ENCODE measurements around the gene SNCA.

The SNCA gene

GRCh38 chr4:89839558-89839957, 2.6 kb upstream of the SNCA start:
- Histone ChIP-seq H3K36me3 (ENCODE audit: control insufficient read depth, insufficient read depth, low read length) (peaks cover 1% of the 10 kb centered on the region), H3K9me3 (ENCODE audit: control insufficient read depth, low read length) (no peaks in the 10 kb centered on the region), H3K27ac (ENCODE audit: low read depth, low read length, severe bottlenecking) (no peak overlapping the region), H3K4me1 (ENCODE audit: control insufficient read depth, insufficient read depth, low read length, poor library complexity, severe bottlenecking) (peaks cover 6% of the 10 kb centered on the region), H3K4me3 (ENCODE audit: extremely low read depth, insufficient read depth, low read length, poor library complexity, severe bottlenecking) (no peak overlapping the region)
- WGBS, 2 experiments (ENCODE audit: insufficient coverage in 2 of 2): no CpG with 5 or more reads among the region's 1 CpG

- WGBS, 2 experiments (ENCODE audit: insufficient coverage in 2 of 2): 2 to 5% methylated on average over 4 to 6 of the region's 8 CpGs
- Histone ChIP-seq H3K4me1 (ENCODE audit: control insufficient read depth, insufficient read depth, low read length, poor library complexity, severe bottlenecking) (peaks cover 6% of the 10 kb centered on the region), H3K9me3 (ENCODE audit: control insufficient read depth, low read length) (no peaks in the 10 kb centered on the region), H3K36me3 (ENCODE audit: control insufficient read depth, insufficient read depth, low read length) (peaks cover 11% of the 10 kb centered on the region), H3K27ac (ENCODE audit: low read depth, low read length, severe bottlenecking) (peak overlapping the region; percentile 67), H3K4me3 (ENCODE audit: extremely low read depth, insufficient read depth, low read length, poor library complexity, severe bottlenecking) (peak overlapping the region; percentile 60)
Observed at GRCh38 chr4:89837993-89838390, 1.0 kb upstream of the SNCA start.

DNA sequence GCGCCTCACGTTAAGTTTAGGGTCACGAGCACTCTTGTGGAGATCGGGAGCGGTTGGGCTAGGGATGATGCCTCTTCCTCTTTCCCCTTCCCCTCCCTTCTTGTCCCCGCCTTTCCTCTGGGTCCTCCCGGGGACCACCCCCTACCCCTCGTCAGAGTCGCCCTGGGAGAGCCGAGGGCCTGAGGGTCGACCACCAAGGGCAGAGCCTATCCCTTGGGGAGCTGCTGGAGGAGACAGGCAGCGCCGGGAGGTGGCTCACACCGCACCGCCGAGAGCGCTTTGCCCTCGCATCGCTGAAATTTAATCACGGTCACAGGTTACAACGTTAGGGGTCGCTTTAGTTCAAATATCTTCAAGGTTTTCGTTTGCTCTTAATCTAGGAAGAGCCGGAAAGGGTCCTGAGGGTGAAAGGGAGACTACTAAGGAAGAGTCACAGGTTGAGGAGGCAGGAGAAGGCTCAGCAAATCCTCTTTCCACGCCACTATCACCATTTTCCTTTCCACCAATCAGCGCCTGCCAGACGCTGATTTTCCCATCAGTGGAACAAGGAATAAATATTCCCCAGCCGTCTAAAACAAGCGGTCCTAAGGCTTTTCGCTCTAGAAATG, 528 bp upstream of the SNCA start:
- H3K4me3 ChIP-seq (ENCODE audit: extremely low read depth, insufficient read depth, low read length, poor library complexity, severe bottlenecking): peak overlapping the region; percentile 60
- no peaks in the 10 kb centered on the region for H3K9me3 ChIP-seq (ENCODE audit: control insufficient read depth, low read length)
- peaks cover 13% of the 10 kb centered on the region for H3K36me3 ChIP-seq (ENCODE audit: control insufficient read depth, insufficient read depth, low read length)
- peaks cover 6% of the 10 kb centered on the region for H3K4me1 ChIP-seq (ENCODE audit: control insufficient read depth, insufficient read depth, low read length, poor library complexity, severe bottlenecking)
- peak overlapping the region; percentile 67 for H3K27ac ChIP-seq (ENCODE audit: low read depth, low read length, severe bottlenecking)
- WGBS, 2 experiments (ENCODE audit: insufficient coverage in 2 of 2): 0 to 2% methylated on average over 16 to 22 of the region's 30 CpGs

GRCh38 chr4:89836031-89836745, 773 bp downstream of the SNCA start:
- Histone ChIP-seq H3K27ac (ENCODE audit: low read depth, low read length, severe bottlenecking) (no peak overlapping the region), H3K4me1 (ENCODE audit: control insufficient read depth, insufficient read depth, low read length, poor library complexity, severe bottlenecking) (peaks cover 6% of the 10 kb centered on the region), H3K4me3 (ENCODE audit: extremely low read depth, insufficient read depth, low read length, poor library complexity, severe bottlenecking) (peak overlapping the region; percentile 60), H3K9me3 (ENCODE audit: control insufficient read depth, low read length) (no peaks in the 10 kb centered on the region), H3K36me3 (ENCODE audit: control insufficient read depth, insufficient read depth, low read length) (peaks cover 24% of the 10 kb centered on the region)
- WGBS, 2 experiments (ENCODE audit: insufficient coverage in 2 of 2): 18 to 22% methylated on average over 17 to 22 of the region's 33 CpGs

- 90% methylated on average over 1 of the region's 1 CpG; no CpG with 5 or more reads in 1 of the 2 experiments for WGBS, 2 experiments (ENCODE audit: insufficient coverage in 2 of 2)
- Histone ChIP-seq H3K27ac (ENCODE audit: low read depth, low read length, severe bottlenecking) (no peak overlapping the region), H3K36me3 (ENCODE audit: control insufficient read depth, insufficient read depth, low read length) (peaks cover 28% of the 10 kb centered on the region), H3K4me3 (ENCODE audit: extremely low read depth, insufficient read depth, low read length, poor library complexity, severe bottlenecking) (peak overlapping the region; percentile 60), H3K9me3 (ENCODE audit: control insufficient read depth, low read length) (no peaks in the 10 kb centered on the region), H3K4me1 (ENCODE audit: control insufficient read depth, insufficient read depth, low read length, poor library complexity, severe bottlenecking) (peaks cover 6% of the 10 kb centered on the region)
Observed at GRCh38 chr4:89835413-89835812, 1.5 kb downstream of the SNCA start.

- H3K36me3 ChIP-seq (ENCODE audit: control insufficient read depth, insufficient read depth, low read length): peaks cover 28% of the 10 kb centered on the region
- no peak overlapping the region for H3K27ac ChIP-seq (ENCODE audit: low read depth, low read length, severe bottlenecking)
- no peaks in the 10 kb centered on the region for H3K9me3 ChIP-seq (ENCODE audit: control insufficient read depth, low read length)
- H3K4me1 ChIP-seq (ENCODE audit: control insufficient read depth, insufficient read depth, low read length, poor library complexity, severe bottlenecking): peaks cover 6% of the 10 kb centered on the region
- H3K4me3 ChIP-seq (ENCODE audit: extremely low read depth, insufficient read depth, low read length, poor library complexity, severe bottlenecking): no peak overlapping the region
- no CpG with 5 or more reads among the region's 1 CpG for WGBS, 2 experiments (ENCODE audit: insufficient coverage in 2 of 2)
Observed at GRCh38 chr4:89834486-89835209, 2.3 kb downstream of the SNCA start.

DNA sequence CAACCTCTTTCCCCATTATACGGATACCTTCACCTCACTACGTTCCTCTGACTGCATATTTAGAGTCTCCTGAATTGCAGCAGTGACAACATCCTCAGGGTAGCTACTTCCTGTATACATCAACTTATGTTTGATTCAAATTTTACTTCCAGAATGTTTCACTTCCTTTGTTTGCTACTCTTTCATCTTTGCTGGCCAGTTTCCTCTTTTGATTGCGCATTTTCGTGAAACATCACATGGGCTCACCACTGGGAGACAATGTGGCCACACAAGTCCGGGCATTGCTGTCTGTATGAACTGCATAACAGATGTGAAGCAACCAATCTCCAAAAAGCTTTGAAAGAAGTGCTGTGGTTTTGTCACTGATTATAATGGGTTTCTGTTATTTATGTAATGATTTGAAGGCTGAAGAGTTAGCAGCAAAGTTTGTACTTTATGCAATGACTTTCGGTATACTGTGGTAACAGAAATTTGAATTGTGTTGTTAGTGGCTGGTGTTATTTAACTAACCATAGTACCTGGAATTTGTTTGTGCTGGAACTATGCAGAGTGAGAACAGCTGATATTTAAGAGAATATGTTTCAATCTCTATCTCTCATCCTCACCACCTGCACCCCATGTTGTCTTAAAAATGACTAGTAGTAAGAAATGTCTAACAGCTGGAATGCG, 7.4 kb downstream of the SNCA start:
- no peaks in the 10 kb centered on the region for H3K9me3 ChIP-seq (ENCODE audit: control insufficient read depth, low read length)
- WGBS, 2 experiments (ENCODE audit: insufficient coverage in 2 of 2): 78 to 84% methylated on average over 4 to 6 of the region's 7 CpGs
- no peak overlapping the region for H3K4me3 ChIP-seq (ENCODE audit: extremely low read depth, insufficient read depth, low read length, poor library complexity, severe bottlenecking)
- no peaks in the 10 kb centered on the region for H3K4me1 ChIP-seq (ENCODE audit: control insufficient read depth, insufficient read depth, low read length, poor library complexity, severe bottlenecking)
- H3K36me3 ChIP-seq (ENCODE audit: control insufficient read depth, insufficient read depth, low read length): peaks cover 28% of the 10 kb centered on the region
- no peak overlapping the region for H3K27ac ChIP-seq (ENCODE audit: low read depth, low read length, severe bottlenecking)

DNA sequence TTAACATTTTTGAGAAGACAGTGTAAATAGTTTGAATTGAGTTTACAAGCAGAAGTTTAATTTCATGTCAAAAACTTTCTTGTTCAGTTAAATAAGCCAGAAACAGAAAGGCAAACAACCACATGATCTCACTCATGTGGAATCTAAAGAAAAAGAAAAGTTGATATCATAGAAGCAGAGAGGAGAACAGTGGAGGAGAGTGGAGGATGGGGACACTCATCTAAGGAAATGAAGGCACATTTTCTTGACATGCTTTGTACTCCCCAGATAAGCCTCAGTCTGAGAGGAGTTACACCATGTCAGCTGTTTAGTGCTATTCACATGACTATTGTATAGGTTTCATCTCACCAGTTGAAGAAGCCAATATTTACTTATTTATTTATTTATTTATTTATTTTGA, 13.5 kb downstream of the SNCA start:
- no peak overlapping the region for H3K27ac ChIP-seq (ENCODE audit: low read depth, low read length, severe bottlenecking)
- H3K4me1 ChIP-seq (ENCODE audit: control insufficient read depth, insufficient read depth, low read length, poor library complexity, severe bottlenecking): no peaks in the 10 kb centered on the region
- no peaks in the 10 kb centered on the region for H3K9me3 ChIP-seq (ENCODE audit: control insufficient read depth, low read length)
- H3K4me3 ChIP-seq (ENCODE audit: extremely low read depth, insufficient read depth, low read length, poor library complexity, severe bottlenecking): no peak overlapping the region
- H3K36me3 ChIP-seq (ENCODE audit: control insufficient read depth, insufficient read depth, low read length): peaks cover 6% of the 10 kb centered on the region

GRCh38 chr4:89821612-89822011, 15.3 kb downstream of the SNCA start:
- WGBS, 2 experiments (ENCODE audit: insufficient coverage in 2 of 2): no CpG with 5 or more reads among the region's 1 CpG
- peaks cover 6% of the 10 kb centered on the region for H3K36me3 ChIP-seq (ENCODE audit: control insufficient read depth, insufficient read depth, low read length)
- H3K4me3 ChIP-seq (ENCODE audit: extremely low read depth, insufficient read depth, low read length, poor library complexity, severe bottlenecking): no peak overlapping the region
- H3K27ac ChIP-seq (ENCODE audit: low read depth, low read length, severe bottlenecking): no peak overlapping the region
- H3K9me3 ChIP-seq (ENCODE audit: control insufficient read depth, low read length): no peaks in the 10 kb centered on the region
- no peaks in the 10 kb centered on the region for H3K4me1 ChIP-seq (ENCODE audit: control insufficient read depth, insufficient read depth, low read length, poor library complexity, severe bottlenecking)

DNA sequence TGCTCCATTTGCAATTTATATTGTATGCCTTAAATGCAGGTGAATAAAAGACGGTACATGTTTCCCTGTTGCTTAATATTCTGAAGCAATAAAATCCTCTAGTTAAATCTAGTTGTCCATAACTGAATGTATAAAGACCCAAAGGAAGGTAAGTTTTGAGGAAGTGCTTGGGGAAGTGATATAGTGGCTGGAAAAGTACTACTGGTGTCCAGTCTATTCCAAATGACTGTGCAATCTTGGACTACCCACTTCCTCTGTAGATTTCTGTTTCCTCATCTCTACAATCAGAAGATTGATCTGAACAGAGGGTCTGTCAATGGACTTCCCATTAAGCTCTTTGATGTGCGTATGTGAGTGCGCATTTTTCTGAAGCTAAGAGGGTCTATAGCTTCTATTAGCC, 17.0 kb downstream of the SNCA start:
- no peak overlapping the region for H3K27ac ChIP-seq (ENCODE audit: low read depth, low read length, severe bottlenecking)
- no peak overlapping the region for H3K4me3 ChIP-seq (ENCODE audit: extremely low read depth, insufficient read depth, low read length, poor library complexity, severe bottlenecking)
- peaks cover 6% of the 10 kb centered on the region for H3K36me3 ChIP-seq (ENCODE audit: control insufficient read depth, insufficient read depth, low read length)
- WGBS, 2 experiments (ENCODE audit: insufficient coverage in 2 of 2): 75 to 82% methylated on average over 2 of the region's 3 CpGs
- H3K9me3 ChIP-seq (ENCODE audit: control insufficient read depth, low read length): no peaks in the 10 kb centered on the region
- no peaks in the 10 kb centered on the region for H3K4me1 ChIP-seq (ENCODE audit: control insufficient read depth, insufficient read depth, low read length, poor library complexity, severe bottlenecking)
